ENCODE measurements around the gene MRPL39.

The MRPL39 gene

DNA sequence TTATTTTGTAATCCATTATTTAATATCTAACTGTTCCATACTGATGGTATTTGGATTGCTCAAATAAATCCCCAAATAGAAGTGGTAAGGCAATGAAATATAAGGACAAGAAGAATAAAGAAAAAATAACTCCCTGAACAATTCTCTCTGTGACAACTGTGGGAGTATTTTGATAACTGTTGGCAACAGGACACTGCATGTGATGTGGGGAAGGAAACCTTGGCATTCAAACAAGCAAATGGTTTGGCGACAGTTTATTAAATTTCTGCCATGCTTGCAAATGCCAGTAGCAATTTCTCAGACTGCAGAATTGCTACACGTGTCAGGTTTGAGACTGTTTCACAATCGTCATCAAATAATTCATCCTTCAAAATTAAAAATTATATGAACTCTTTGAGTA lies 8.6 kb upstream of the MRPL39 start:
- no peak for TF ChIP-seq CTCF (IDR thresholded peaks at IDR 0.05; ENCODE audit: low read depth, low read length, missing control alignments)
- in situ Hi-C loops (cut with HindIII; ENCODE audit: low sequenced_read_pairs): no loop called here
- no peak overlapping the region for H3K4me3 ChIP-seq (ENCODE audit: low read depth, low read length)
- no peak for DNase-seq (ENCODE audit: low read depth)

DNA sequence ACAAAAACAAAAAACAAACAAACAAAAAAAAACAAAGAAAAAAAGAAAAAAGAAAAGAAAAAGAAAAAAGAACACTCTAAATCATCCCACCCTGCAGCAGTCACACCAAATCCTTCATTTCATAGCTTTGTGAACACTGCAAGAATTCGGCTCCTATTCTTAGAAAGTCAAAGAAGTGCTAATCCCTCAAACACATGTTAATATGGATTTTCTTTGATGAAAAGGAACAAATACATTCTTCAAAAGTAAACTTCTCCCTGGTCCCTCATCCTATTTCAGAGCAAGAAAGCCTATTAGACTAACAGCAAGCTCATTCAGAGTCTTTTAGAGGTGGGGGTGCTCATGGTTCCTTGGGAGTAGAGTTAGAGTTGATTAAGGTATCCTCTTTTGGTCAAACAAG lies 7.2 kb upstream of the MRPL39 start:
- in situ Hi-C loops (cut with HindIII; ENCODE audit: low sequenced_read_pairs): no loop called here
- DNase-seq (ENCODE audit: low read depth): no peak
- no peak overlapping the region for H3K4me3 ChIP-seq (ENCODE audit: low read depth, low read length)
- TF ChIP-seq CTCF (IDR thresholded peaks at IDR 0.05; ENCODE audit: low read depth, low read length, missing control alignments): no peak

- TF ChIP-seq CTCF (IDR thresholded peaks at IDR 0.05; ENCODE audit: low read depth, low read length, missing control alignments): peak; percentile 93
- DNase-seq (ENCODE audit: low read depth): peak; percentile 73
- in situ Hi-C loops (cut with HindIII; ENCODE audit: low sequenced_read_pairs): no loop called here
- peak overlapping the region; percentile 86 for H3K4me3 ChIP-seq (ENCODE audit: low read depth, low read length)
These were observed 910 bp upstream of the MRPL39 start for GRCh38 chr21:25608044-25608737.

DNA sequence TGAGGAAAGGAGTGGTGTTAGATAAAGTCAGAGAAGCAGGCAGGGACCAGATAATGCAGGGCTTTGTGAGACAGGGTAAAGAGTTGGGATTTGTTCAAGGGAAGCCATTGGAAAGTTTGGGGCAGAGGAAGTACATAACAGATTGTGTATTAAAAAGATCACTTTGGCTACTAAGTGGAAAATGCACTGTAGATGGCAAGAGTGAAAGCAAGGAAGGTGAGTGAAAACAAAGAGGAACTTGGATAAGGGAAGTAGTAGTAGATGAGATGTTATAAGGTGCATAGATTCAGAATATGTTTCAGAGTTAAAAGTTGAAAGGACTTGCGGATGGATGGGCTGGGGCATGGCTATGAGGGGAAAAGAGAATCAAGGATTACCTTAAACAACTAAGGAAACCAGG lies 17.4 kb downstream of the MRPL39 start:
- TF ChIP-seq CTCF (IDR thresholded peaks at IDR 0.05; ENCODE audit: low read depth, low read length, missing control alignments): no peak
- no peak for DNase-seq (ENCODE audit: low read depth)
- H3K4me3 ChIP-seq (ENCODE audit: low read depth, low read length): no peak overlapping the region
- in situ Hi-C loops (cut with HindIII; ENCODE audit: low sequenced_read_pairs): loop anchor here (5.0 kb wide), 1 partner anchor 37 kb away; no protein-coding TSS in a partner anchor

GRCh38 chr21:25586791-25587190 lies 20.5 kb downstream of the MRPL39 start:
- no peak overlapping the region for H3K4me3 ChIP-seq (ENCODE audit: low read depth, low read length)
- no peak for TF ChIP-seq CTCF (IDR thresholded peaks at IDR 0.05; ENCODE audit: low read depth, low read length, missing control alignments)
- in situ Hi-C loops (cut with HindIII; ENCODE audit: low sequenced_read_pairs): no loop called here
- DNase-seq (ENCODE audit: low read depth): no peak

DNA sequence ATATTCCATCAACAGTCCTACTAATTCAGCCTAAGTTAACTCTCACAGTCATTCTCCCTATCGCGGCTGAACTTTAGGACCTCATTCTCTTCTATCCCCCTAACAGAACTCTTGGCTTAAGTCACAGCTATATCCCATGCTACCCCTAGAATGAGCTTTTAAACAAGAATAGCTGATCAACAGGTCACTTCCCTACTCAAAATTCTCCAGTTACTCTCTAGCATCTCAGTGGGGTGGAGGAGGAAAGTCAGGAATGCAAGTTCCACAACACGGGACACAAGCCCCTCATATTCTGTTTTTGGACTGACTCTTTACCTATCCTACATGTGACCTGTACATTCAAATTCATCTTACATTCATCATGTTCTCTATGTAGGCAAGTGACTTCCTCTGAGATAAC lies 21.0 kb downstream of the MRPL39 start:
- no peak for DNase-seq (ENCODE audit: low read depth)
- in situ Hi-C loops (cut with HindIII; ENCODE audit: low sequenced_read_pairs): no loop called here
- no peak for TF ChIP-seq CTCF (IDR thresholded peaks at IDR 0.05; ENCODE audit: low read depth, low read length, missing control alignments)
- no peak overlapping the region for H3K4me3 ChIP-seq (ENCODE audit: low read depth, low read length)
